ENCODE data around the gene WDR46. TPM values are rescaled to one million over a fixed set of nuclear protein-coding genes. Genes with fewer than 3 reads are reported as not detected.
A peak's percentile ranks its signal among the peaks of the same experiment; 100 is the strongest.

Gene WDR46
- total and polyA plus RNA-seq, 2 of the 13 experiments (the other 11 are each of a cell fraction or from before 2014, with no cell fraction given), result 47.4 to 105 TPM

DNA sequence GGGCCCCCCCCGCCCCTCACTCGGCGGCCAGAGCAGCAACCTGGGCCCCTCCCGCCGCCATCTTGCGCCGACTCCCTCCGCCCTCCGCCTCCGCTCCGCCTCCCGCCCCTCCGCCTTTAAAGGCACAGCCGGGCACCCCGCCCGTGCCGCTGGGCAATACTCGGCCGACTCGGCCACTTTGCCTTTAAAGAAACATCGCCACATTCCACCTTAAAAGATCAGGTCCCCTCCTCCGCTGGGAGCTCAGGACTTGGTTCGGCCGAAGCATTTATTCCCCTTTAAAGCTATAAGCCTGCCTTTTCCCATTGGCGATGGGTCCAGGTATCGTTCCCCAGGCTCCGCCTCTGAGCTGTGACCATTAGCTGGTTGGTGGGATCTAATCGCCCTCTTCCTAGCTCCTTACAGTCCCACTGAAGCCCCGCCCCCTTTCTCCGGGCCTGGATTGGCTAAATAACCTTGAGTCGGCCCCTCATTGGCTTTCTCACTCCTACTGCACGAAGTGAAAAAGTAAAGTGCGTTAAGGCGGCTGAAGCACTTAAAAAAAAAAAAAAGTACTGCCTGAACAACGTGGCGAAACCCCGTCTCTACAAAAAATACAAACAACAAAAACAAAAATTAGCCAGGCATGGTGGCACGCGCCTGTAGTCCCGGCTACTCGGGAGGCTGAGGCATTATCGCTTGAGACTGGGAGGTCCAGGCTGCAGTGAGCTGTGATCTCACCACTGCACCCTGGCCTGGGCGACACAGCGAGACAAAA lies 28.8 kb upstream of the WDR46 start, which contains the start of gene ZBTB22 (continued):
- TF ChIP-seq BHLHE40 (IDR thresholded peaks at IDR 0.05; ENCODE audit: low read length) (0 out of 2 replicates have a peak, but pooled peaks have one; percentile 26), ZBTB40 (IDR thresholded peaks at IDR 0.05) (no peak; the same call in 1 of the 2 replicates), ZBTB40 (CRISPR knock-in tag; IDR thresholded peaks at IDR 0.05) (peak; percentile 64), TBP (CRISPR knock-in tag; IDR thresholded peaks at IDR 0.05) (no peak), ZBTB26 (CRISPR knock-in tag; IDR thresholded peaks at IDR 0.05; ENCODE audit: borderline replicate concordance) (no peak), ZNF30 (CRISPR knock-in tag; IDR thresholded peaks at IDR 0.05) (no peak), ONECUT2 (CRISPR knock-in tag; IDR thresholded peaks at IDR 0.05) (0 out of 2 replicates have a peak, but pooled peaks have one; percentile 37), SNAPC5 (CRISPR knock-in tag; IDR thresholded peaks at IDR 0.05; ENCODE audit: borderline replicate concordance) (no peak), ZNF567 (CRISPR knock-in tag; IDR thresholded peaks at IDR 0.05; ENCODE audit: borderline replicate concordance) (peak; percentile 48; the same call in 1 of the 2 replicates), SRSF4 (IDR thresholded peaks at IDR 0.05; ENCODE audit: low read depth, low read length, poor library complexity, severe bottlenecking) (no peak), ZNF780A (CRISPR knock-in tag; IDR thresholded peaks at IDR 0.05) (no peak), IKZF4 (CRISPR knock-in tag; IDR thresholded peaks at IDR 0.05; ENCODE audit: borderline replicate concordance, low read depth, not compliant biosample characterization) (no peak), ZNF672 (CRISPR knock-in tag; IDR thresholded peaks at IDR 0.05) (no peak), ZFP90 (CRISPR knock-in tag; IDR thresholded peaks at IDR 0.05; ENCODE audit: borderline replicate concordance) (peak; percentile 65; the same call in 1 of the 2 replicates), ZNF382 (CRISPR knock-in tag; IDR thresholded peaks at IDR 0.05; ENCODE audit: borderline replicate concordance) (no peak), ZNF768 (CRISPR knock-in tag; IDR thresholded peaks at IDR 0.05) (no peak), ZBTB42 (CRISPR knock-in tag; IDR thresholded peaks at IDR 0.05) (no peak), MAFF (IDR thresholded peaks at IDR 0.05; ENCODE audit: low read depth, low read length) (no peak)
